GM12878 (cell line): ENCODE measurements around the gene RFTN2. TPM values are rescaled to one million over a fixed set of nuclear protein-coding genes. Genes with fewer than 3 reads are reported as not detected.

Source experiments
- ATAC-seq: fragments of 200-7000 bp; cut with Tn5 transposase; 3 replicates; pipeline ENCODE4 v1.9.1; 2020; ENCODE audit warnings: mild to moderate bottlenecking, moderate library complexity
- BruUV-seq: library from RNA; stranded (reverse); fragments of 400-500 nt; replicated peaks from 2 replicates; lab custom pipeline; 2021; lab: Mats Ljungman, UMichigan
- CTCF ChIA-PET: fragments of 300-600 bp; sonication (Branson Sonifier 250); formaldehyde crosslinking; extraction: SDS; loops from one replicate; lab custom pipeline; 2021; ENCODE audit warnings: inconsistent platforms; lab: Yijun Ruan, JAX
- POLR2A ChIA-PET: fragments of 350-600 bp; formaldehyde crosslinking; extraction: SDS; loops from one replicate; lab custom pipeline; 2021; ENCODE audit warnings: inconsistent platforms; lab: Charles Lee
- RAD21 ChIA-PET: fragments of 300-600 bp; sonication (Branson Sonifier 250); formaldehyde crosslinking; loops from one replicate; lab custom pipeline; 2023; ENCODE audit warnings: antibody characterized with exemption; ENCODE audit not compliant: unreplicated experiment; lab: Charles Lee
- SMC1A ChIA-PET: fragments of 300-600 bp; sonication (Branson Sonifier 250); formaldehyde crosslinking; loops from one replicate; lab custom pipeline; 2023; ENCODE audit not compliant: unreplicated experiment, uncharacterized antibody; lab: Charles Lee
- DNase-seq: peaks from one replicate; pipeline ENCODE4 v3.0.0-alpha.2; 2011; ENCODE audit warnings: low read depth, low spot score
- FAIRE-seq: peaks from 3 replicates; lab custom pipeline; 2011; peaks lifted over from hg19 to GRCh38; lab: Jason Lieb, UNC
- H2AFZ ChIP-seq: 2 replicates; pipeline ENCODE4 v1.6.0; 2011; ENCODE audit warnings: low read depth, low read length, control low read depth; ENCODE audit not compliant: control insufficient read depth
- H3K27ac ChIP-seq: 2 replicates; pipeline ENCODE4 v1.5.1; 2011; ENCODE audit warnings: control low read depth; ENCODE audit not compliant: control insufficient read depth, insufficient read depth
- H3K27me3 ChIP-seq, 2 experiments: replicated peaks in 1 of 2; 2 replicates each; pipeline versions ENCODE4 v1.6.0 to v1.6.1; 2011; ENCODE audit warnings: low read length in 1 of 2; ENCODE audit not compliant: control insufficient read depth in 2 of 2, insufficient read depth in 2 of 2
- H3K36me3 ChIP-seq, 2 experiments: 2 replicates each; pipeline ENCODE4 v1.5.1; 2011; ENCODE audit warnings: low read length in 1 of 2; ENCODE audit not compliant: control insufficient read depth in 2 of 2, insufficient read depth in 2 of 2
- H3K4me1 ChIP-seq: 2 replicates; pipeline ENCODE4 v1.6.1; 2011; ENCODE audit warnings: mild to moderate bottlenecking, low read length, moderate library complexity, mixed read lengths; ENCODE audit not compliant: control insufficient read depth, insufficient read depth
- H3K4me2 ChIP-seq: 2 replicates; pipeline ENCODE4 v1.6.0; 2011; ENCODE audit warnings: control low read depth; ENCODE audit not compliant: control insufficient read depth, insufficient read depth
- H3K4me3 ChIP-seq: fragments of 200-600 bp; sonication (generic); 2 replicates; pipeline ENCODE4 v1.5.1; 2016
- H3K79me2 ChIP-seq: 2 replicates; pipeline ENCODE4 v1.6.0; 2011; ENCODE audit warnings: low read length; ENCODE audit not compliant: control insufficient read depth, insufficient read depth
- H3K9ac ChIP-seq: 2 replicates; pipeline ENCODE4 v1.8.0; 2011; ENCODE audit warnings: low read length, control low read depth, mixed read lengths; ENCODE audit not compliant: control insufficient read depth, insufficient read depth
- H3K9me3 ChIP-seq: replicated peaks from 3 replicates; pipeline ENCODE4 v1.5.1; 2011; ENCODE audit warnings: mild to moderate bottlenecking, low read length; ENCODE audit not compliant: control insufficient read depth, insufficient read depth
- H4K20me1 ChIP-seq: 2 replicates; pipeline ENCODE4 v1.6.0; 2011; ENCODE audit not compliant: control insufficient read depth, insufficient read depth
- CREM ChIP-seq: IDR thresholded peaks from 2 replicates; pipeline ENCODE4 v1.6.1; 2014; ENCODE audit warnings: antibody characterized with exemption, low read depth
- CUX1 ChIP-seq: IDR thresholded peaks from 2 replicates; pipeline ENCODE4 v1.6.1; 2012; ENCODE audit warnings: improper control_type of control experiment, low read depth, low read length; ENCODE audit not compliant: insufficient replicate concordance
- EED ChIP-seq: sonication (generic); IDR thresholded peaks from 2 replicates; pipeline ENCODE4 v1.6.1; 2016; ENCODE audit warnings: antibody characterized with exemption, low read depth
- MTA3 ChIP-seq: IDR thresholded peaks from 2 replicates; pipeline ENCODE4 v1.6.1; 2012; ENCODE audit warnings: low read length, inconsistent platforms, borderline replicate concordance
- NBN ChIP-seq: fragments of 450-650 bp; IDR thresholded peaks from 2 replicates; pipeline ENCODE4 v1.6.1; 2016
- POLR2AphosphoS2 ChIP-seq: IDR thresholded peaks from 2 replicates; pipeline ENCODE4 v1.6.1; 2011; ENCODE audit warnings: low read depth, mild to moderate bottlenecking, low read length, improper control_type of control experiment, moderate library complexity
- SKIL ChIP-seq: fragments of 450-650 bp; IDR thresholded peaks from 2 replicates; pipeline ENCODE4 v1.6.1; 2017; ENCODE audit warnings: mild to moderate bottlenecking, low read depth, inconsistent platforms; ENCODE audit not compliant: poor library complexity, severe bottlenecking
- SMARCA5 ChIP-seq: fragments of 450-650 bp; IDR thresholded peaks from 2 replicates; pipeline ENCODE4 v1.6.1; 2017; ENCODE audit warnings: mild to moderate bottlenecking
- SRF ChIP-seq, 2 experiments: IDR thresholded peaks; 2 replicates each; pipeline ENCODE4 v1.6.1; 2011; ENCODE audit warnings: low read depth in 2 of 2, low read length in 2 of 2, mild to moderate bottlenecking in 1 of 2, moderate library complexity in 1 of 2
- ZSCAN29 ChIP-seq: fragments of 450-650 bp; IDR thresholded peaks from 2 replicates; pipeline ENCODE4 v1.6.1; 2017; ENCODE audit warnings: mild to moderate bottlenecking, moderate library complexity
- WGBS: methylation state at CpG from one replicate; pipeline ENCODE4 v1.1.6; 2016; ENCODE audit warnings: low lambda C conversion rate; ENCODE audit not compliant: insufficient replicate concordance, insufficient coverage; ENCODE audit errors: missing lambda C conversion rate; 5-methylcytosine and 5-hydroxymethylcytosine counted together
- in situ Hi-C: fragments of 300-500 bp; cut with MboI; formaldehyde crosslinking; loops from 9 replicates; pipeline ENCODE4 v1.14.3; 2018; ENCODE audit warnings: mixed read lengths
- intact Hi-C: fragments of 100-400 bp; cut with micrococcal nuclease; formaldehyde crosslinking; loops from one replicate; pipeline ENCODE4 v1.14.2; 2022; ENCODE audit not compliant: unreplicated experiment
- polyA plus RNA-seq, 11 experiments: library from polyadenylated mRNA; depleted of rRNA in 4 of 11; unstranded in 6 of 11; stranded (reverse) in 5 of 11; fragments of >200 nt; fragmentation: Nextera tagmentation in 4 of 11; fragmentation: Illumina TruSeq in 1 of 11; extraction: Ambion mirVana in 4 of 11; extraction: Trizol in 1 of 11; gene quantifications; 1 replicate in 1 of 11; 2 replicates in 10 of 11; pipeline versions ENCODE4 v1.2.1 to v1.2.3, GENCODE V29; 2011 to 2016; ENCODE audit warnings: inconsistent platforms in 2 of 11, missing spikeins in 2 of 11, low read depth in 1 of 11
- total RNA-seq, 4 experiments: library from RNA; depleted of rRNA in 3 of 4; stranded (reverse); fragments of >200 nt in 3 of 4; fragmentation: Illumina TruSeq in 1 of 4; extraction: Trizol in 1 of 4; gene quantifications; 2 replicates each; pipeline versions ENCODE4 v1.2.1 to v1.2.3, GENCODE V29; 2013 to 2021
- TF ChIP-seq, protein P1 (sequence below): fragments of 450-650 bp; IDR thresholded peaks from 2 replicates; pipeline ENCODE4 v1.6.1; 2017; ENCODE audit warnings: borderline replicate concordance

Gene RFTN2
- total and polyA plus RNA-seq, 10 of the 15 experiments (the other 5 are each of a cell fraction or from before 2014, with no cell fraction given), result 0.09 to 0.23 TPM; not detected in 8

DNA sequence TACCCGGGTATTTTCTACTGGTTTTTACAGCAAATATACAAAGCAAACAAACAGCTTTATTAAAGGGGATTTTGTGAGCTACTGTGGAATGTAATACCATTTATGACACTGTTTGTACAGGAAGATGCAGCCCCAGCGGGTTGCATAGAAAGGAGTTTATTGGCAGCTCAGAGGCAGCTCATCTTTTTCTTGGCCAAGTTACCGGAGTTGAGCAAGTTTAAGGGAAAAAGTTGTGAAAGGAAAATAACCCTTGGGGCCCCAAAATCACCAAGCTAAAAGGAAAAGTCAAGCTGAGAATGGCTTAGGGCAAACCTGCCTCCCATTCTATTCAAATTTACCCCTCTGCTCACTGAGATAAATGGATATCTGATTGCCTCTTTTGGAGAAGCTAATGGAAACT is 98.8 kb downstream of the RFTN2 start:
- WGBS, result 76% methylated on average over 3 of the region's 3 CpGs
- POLR2A ChIA-PET, result no interaction called here
- no peak for ATAC-seq

More for the DNA sequence above, 98.8 kb downstream of the RFTN2 start:
- SMC1A ChIA-PET, result interaction anchor here (0.7 to 1.6 kb wide), 3 partner anchors 17 to 45 kb away, joined by 3 read pairs; no protein-coding TSS in a partner anchor
- no peaks in the 10 kb centered on the region for H4K20me1 ChIP-seq
- no peaks in the 10 kb centered on the region for H3K79me2 ChIP-seq
- H3K36me3 ChIP-seq, result no peaks in the 10 kb centered on the region
- no peak overlapping the region for H3K4me3 ChIP-seq
- no peak for FAIRE-seq
- H2AFZ ChIP-seq, result no peak overlapping the region
- intact Hi-C loops (no loop called here), in situ Hi-C loops (no loop called here)
- no TSS peak for BruUV-seq
- H3K9ac ChIP-seq, result no peak overlapping the region
- no peak for DNase-seq
- H3K9me3 ChIP-seq, result peaks cover 15% of the 10 kb centered on the region; the same call in 2 of the 3 replicates
- RAD21 ChIA-PET, result no interaction called here
- TF ChIP-seq EED (no peak), SKIL (no peak), CUX1 (no peak), NBN (no peak), POLR2AphosphoS2 (no peak), MTA3 (no peak), ZSCAN29 (no peak), CREM (no peak), SRF (IDR thresholded peaks at IDR 0.05; ENCODE audit: low read depth in 2 of 2, low read length in 2 of 2) (no peak), SMARCA5 (no peak)
- TF ChIP-seq, protein P1, sequence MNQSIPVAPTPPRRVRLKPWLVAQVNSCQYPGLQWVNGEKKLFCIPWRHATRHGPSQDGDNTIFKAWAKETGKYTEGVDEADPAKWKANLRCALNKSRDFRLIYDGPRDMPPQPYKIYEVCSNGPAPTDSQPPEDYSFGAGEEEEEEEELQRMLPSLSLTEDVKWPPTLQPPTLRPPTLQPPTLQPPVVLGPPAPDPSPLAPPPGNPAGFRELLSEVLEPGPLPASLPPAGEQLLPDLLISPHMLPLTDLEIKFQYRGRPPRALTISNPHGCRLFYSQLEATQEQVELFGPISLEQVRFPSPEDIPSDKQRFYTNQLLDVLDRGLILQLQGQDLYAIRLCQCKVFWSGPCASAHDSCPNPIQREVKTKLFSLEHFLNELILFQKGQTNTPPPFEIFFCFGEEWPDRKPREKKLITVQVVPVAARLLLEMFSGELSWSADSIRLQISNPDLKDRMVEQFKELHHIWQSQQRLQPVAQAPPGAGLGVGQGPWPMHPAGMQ, result no peak
- no peaks in the 10 kb centered on the region for H3K4me1 ChIP-seq
- CTCF ChIA-PET, result interaction anchor here (0.9 kb wide), 1 partner anchor 39 kb away, joined by 3 read pairs; no protein-coding TSS in a partner anchor
- H3K27me3 ChIP-seq, result no peaks in the 10 kb centered on the region
- H3K4me2 ChIP-seq, result no peak overlapping the region
- H3K27ac ChIP-seq, result no peak overlapping the region
